ENCODE results near the gene RAB9B. TPM values are rescaled to one million over a fixed set of nuclear protein-coding genes. Genes with fewer than 3 reads are reported as not detected.

RAB9B gene
- total RNA-seq, 2 experiments from 2014 or later, result 0.34 to 0.60 TPM

Other genes starting within 250 kb of the RAB9B start
- gene TCEAL4, start 246.7 kb downstream of the RAB9B start, total RNA-seq, result 10 to 100 TPM; 14.8 to 17.4 TPM
- gene TCEAL3, start 224.3 kb downstream of the RAB9B start, total RNA-seq, result 1 to 10 TPM; 8.5 to 8.7 TPM
- 1 to 10 TPM; 7.3 to 8.1 TPM for gene TCEAL1, start 203.3 kb downstream of the RAB9B start, total RNA-seq
- 100 to 1,000 TPM; 249 to 257 TPM for gene MORF4L2, start 145.6 kb downstream of the RAB9B start, total RNA-seq
- not detected for gene TMEM31, start 121.3 kb downstream of the RAB9B start, total RNA-seq
- gene PLP1, start 55.4 kb downstream of the RAB9B start, total RNA-seq, result not detected
- 1 to 10 TPM; 7.3 to 8.0 TPM for gene TMSB15B, start 130.4 kb upstream of the RAB9B start, total RNA-seq
- not detected for gene H2BW1, start 181.5 kb upstream of the RAB9B start, total RNA-seq
- gene H2BW2, start 207.7 kb upstream of the RAB9B start, total RNA-seq, result not detected
- 1 to 10 TPM; 2.2 to 2.5 TPM for gene TMSB15C, start 244.0 kb upstream of the RAB9B start, total RNA-seq